ENCODE data around the gene S100A12.

Gene S100A12

DNA sequence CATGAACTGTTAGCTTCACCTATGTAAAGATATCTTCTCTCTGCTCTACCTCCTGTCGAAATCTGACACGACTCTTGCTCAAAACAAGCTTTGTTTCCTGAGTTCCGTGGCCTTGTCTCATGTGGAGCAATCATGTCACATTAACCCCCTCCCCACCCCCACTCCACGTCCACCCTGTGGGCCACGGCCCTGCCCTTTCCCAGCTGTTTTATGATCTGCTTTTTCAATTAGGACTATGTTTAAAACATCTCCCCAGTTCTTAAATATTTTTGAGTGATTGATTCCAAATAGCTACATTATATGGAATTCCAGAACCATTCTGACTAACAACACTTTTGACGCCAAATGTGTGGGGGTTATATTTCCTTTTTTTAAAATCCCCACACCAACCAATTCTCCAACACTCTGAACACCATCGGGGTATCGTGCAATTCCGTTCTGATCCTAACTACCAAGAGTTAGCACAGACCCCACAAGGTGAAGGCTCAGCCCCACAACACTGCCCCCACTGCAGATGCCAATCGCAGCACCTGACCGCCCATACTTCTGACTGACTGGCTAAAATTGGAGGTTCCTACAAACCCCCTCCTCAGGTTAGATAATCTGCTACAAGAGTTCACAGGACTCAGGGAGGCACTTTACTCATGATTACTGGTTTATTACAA lies 28.1 kb upstream of the S100A12 start:
- TF ChIP-seq, protein P1, sequence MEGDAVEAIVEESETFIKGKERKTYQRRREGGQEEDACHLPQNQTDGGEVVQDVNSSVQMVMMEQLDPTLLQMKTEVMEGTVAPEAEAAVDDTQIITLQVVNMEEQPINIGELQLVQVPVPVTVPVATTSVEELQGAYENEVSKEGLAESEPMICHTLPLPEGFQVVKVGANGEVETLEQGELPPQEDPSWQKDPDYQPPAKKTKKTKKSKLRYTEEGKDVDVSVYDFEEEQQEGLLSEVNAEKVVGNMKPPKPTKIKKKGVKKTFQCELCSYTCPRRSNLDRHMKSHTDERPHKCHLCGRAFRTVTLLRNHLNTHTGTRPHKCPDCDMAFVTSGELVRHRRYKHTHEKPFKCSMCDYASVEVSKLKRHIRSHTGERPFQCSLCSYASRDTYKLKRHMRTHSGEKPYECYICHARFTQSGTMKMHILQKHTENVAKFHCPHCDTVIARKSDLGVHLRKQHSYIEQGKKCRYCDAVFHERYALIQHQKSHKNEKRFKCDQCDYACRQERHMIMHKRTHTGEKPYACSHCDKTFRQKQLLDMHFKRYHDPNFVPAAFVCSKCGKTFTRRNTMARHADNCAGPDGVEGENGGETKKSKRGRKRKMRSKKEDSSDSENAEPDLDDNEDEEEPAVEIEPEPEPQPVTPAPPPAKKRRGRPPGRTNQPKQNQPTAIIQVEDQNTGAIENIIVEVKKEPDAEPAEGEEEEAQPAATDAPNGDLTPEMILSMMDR (IDR thresholded peaks at IDR 0.05), result no peak

DNA sequence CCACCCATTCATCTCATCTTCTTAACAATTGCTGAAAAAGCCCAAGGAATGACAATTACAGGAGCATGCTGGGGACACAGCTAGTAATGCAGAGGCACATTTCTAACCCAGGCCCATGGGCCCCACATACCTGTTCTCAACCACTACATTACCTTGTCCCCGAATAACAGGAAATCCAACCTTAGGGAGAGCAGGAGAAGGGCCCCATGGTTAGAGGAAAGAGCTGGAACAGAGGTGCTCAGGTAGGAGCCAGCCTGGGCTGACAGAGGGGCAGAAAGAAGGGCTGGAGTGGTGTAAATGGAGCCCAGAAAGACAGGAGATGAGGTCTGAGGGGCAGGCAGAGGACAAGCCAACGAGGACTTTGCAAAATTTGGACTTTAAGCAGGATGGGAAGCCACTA lies 26.8 kb upstream of the S100A12 start:
- TF ChIP-seq, protein P1 (IDR thresholded peaks at IDR 0.05), result no peak

DNA sequence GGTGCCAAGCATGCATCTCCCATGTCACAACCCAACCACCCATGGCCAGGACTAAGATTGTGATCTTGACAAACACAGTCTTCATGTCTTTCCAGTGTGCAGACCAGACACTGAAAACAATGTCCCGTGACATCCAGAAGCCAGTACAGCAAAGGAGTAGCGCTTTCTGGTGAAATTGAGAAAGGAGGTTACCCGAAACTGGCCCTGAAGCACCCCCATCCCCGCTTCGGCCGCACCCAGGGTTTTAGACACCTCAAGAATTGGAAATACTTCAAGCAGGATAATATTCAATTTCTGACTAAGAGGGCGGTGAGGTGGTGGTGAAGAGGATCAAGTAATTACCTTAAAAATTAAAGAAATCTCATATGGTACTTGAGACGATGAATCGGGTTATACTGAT lies 26.0 kb upstream of the S100A12 start:
- TF ChIP-seq, protein P1 (IDR thresholded peaks at IDR 0.05), result no peak

DNA sequence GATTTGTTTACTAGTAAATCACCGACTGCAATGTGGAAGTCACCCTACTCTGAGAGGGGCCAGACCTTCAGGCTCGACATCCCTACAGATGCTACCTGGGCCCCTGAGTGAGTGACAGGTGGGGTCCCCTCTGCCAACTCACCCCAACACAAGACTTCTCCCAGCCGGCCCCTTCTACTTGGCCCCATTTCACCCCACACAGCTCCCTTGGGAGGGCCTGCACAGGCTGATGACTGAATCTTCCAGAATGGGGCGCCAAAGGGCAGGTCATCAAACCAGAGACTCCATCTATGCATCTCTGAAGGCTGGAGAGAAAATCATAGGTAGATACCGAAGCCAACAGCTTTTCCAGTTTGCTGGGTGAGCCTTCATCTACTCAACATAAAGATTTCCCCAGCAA lies 24.8 kb upstream of the S100A12 start:
- TF ChIP-seq, protein P1 (IDR thresholded peaks at IDR 0.05), result no peak

DNA sequence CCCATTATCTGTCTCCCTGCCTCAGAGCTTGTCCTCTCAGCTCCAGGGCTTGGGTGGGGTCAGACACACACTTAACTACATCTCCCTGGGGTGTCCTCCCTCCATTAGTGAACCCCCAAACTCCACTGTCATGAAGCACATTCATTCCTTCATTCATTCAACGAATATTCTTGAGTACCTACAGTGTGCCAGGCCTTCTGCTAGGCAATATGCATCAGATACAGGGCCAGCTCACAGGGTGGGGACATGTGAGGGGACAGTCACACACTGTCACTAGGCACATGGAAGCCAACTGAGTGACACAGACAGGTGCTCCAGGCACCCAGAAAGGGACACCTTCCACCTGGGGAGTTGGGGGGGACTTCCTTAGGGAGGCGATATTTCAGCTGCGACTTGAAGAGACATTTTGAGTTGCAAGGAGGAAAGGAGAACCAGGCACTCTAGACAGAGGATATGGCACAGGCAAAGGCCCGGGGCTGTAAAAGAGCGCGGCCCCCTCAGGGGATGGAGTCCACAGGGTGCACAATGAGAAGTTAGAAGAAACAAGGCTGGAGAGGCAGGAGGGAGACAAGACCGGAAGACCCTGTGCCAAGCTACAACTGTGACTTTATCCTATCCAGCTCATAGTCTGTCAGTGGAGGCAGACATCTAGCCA lies 24.1 kb upstream of the S100A12 start:
- TF ChIP-seq, protein P1 (IDR thresholded peaks at IDR 0.05), result no peak

DNA sequence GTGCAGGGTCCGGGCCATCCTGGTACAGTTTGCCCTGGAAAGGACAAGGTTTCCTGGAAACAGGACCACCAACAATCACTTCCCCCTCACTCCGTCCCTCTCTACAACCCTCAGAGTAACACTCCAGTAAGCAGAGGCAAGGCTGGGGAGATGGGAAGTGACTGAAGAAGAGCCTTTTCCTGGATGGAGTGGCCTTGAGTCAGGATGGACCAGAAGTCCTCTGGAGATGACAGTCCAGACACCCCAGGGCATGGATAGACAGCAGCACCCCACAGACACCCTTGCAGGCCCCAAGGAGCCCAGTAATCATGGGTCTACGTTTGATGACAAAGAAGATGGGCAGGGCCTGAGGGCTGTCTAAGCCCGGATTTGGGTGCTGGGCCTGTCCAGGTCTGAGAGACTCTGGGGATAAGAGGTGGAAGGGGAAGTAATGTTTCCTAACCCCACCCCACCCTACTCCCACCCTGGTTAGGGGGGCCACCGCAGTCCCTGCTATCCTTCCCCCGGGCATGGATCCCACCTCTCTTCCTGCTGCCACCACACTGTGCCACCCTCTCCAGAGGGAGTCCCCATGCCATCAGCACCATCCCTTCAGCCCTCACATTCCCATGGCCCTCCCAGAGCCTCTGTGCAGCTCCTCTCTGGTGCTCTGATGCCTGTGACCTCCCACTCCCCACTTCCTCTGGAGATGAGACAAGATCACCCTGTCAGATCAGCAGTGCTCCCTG lies 22.7 kb upstream of the S100A12 start:
- TF ChIP-seq, protein P1 (IDR thresholded peaks at IDR 0.05), result no peak

DNA sequence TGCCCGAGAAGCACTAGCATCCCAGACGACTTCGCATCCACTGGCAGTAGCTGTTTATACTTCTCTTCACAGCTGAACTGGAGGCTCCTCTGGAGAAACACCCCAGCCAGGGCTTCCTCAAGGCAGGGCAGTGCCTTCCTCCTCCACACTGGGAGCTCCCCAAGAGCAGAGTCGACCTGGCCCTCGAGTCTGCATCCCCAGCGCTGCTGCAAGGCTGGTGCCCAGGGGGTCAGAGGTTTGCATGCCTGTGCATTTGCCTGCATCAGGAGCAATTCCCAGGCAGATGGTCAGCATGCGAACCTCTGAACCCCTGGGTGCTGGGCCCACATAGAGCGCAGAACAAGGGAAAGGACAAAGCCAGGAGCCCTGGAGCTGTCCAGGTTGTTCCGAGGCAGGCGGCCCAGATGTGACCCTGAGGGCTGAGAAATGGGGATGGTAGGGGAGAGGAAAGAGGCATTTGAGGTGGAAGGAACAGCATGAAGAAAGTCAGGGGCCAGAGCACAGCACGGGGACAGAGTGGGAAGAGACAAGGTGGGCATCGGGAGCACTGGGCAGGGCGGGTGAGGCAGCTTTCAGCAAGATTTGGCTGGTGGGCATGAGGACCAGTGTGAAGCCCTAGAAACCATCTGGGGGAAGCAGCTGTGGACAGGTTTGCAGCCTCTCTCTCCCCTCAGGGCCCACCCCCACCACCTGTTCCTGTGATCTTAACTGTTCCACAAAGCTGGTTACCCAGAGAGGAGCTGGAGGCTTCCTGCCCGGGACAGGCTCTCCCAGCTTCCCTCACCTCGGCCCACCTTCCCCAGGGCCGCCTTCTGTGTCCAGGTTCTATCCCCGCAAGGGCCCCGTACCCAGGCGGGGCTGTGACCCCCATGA lies 21.9 kb upstream of the S100A12 start:
- TF ChIP-seq, protein P1 (IDR thresholded peaks at IDR 0.05), result no peak

All from LNCAP (cell line).